ENCODE results near the gene BCAS4. TPM values are rescaled to one million over a fixed set of nuclear protein-coding genes. Genes with fewer than 3 reads are reported as not detected.
"Not testable (repeated sequence)": the region's sequence is repeated elsewhere in the genome, so short reads cannot be mapped to it uniquely, and the experiment has no call there.

BCAS4 gene, protein sequence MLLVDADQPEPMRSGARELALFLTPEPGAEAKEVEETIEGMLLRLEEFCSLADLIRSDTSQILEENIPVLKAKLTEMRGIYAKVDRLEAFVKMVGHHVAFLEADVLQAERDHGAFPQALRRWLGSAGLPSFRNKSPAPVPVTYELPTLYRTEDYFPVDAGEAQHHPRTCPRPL
- 1.1 TPM for total RNA-seq
- long read RNA-seq, full-length matches to known transcripts: 2 of 5 reads
- long read RNA-seq, partial matches to known transcripts: 0 of 5 reads
- long read RNA-seq, other reads (novel, unspliced or antisense): 3 of 5 reads

DNA sequence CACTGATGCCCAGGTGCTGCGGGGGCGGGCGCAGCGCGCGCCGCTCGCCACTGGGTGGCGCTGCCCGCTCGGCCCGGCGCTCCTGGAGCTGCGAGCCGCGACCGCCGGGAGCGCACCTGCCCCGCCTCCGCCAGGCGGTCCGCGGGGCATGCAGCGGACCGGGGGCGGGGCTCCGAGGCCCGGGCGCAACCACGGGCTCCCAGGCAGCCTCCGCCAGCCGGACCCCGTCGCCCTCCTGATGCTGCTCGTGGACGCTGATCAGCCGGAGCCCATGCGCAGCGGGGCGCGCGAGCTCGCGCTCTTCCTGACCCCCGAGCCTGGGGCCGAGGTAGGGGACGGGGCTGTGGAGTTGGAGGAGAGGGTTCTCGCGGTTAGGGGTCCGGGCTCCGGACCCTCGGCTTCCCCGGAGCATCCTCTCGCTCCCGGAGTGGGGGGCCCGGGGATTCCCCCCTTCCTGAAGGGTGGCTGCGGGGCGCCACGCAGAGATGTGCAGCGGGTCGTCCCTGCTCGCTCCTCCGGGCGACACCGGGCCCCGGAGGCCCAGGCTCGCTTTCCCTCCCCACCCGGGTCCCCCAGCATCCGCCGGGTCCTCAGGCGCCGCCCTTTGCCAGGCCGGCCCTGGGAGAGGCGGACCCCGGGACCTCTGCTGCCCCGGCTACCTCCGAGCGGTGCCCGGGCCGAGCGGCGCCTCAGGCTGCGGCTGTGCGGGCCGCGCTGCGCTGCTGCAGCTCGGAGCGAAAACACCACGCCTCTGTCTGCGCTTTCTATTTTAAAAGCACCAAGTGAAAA is at the start of gene BCAS4:
BCAS4 (plus strand) TSS at position 216 of the 789 bp plus-strand sequence; CDS start at position 239, 23 bp downstream.
- no peak for DNase-seq (ENCODE audit: low spot score)

GRCh38 chr20:50745634-50746137 is 49.2 kb upstream of the BCAS4 start:
- DNase-seq (ENCODE audit: low spot score): no peak

- DNase-seq (ENCODE audit: low spot score): no peak
These were observed 48.5 kb upstream of the BCAS4 start for GRCh38 chr20:50746138-50746940.

DNA sequence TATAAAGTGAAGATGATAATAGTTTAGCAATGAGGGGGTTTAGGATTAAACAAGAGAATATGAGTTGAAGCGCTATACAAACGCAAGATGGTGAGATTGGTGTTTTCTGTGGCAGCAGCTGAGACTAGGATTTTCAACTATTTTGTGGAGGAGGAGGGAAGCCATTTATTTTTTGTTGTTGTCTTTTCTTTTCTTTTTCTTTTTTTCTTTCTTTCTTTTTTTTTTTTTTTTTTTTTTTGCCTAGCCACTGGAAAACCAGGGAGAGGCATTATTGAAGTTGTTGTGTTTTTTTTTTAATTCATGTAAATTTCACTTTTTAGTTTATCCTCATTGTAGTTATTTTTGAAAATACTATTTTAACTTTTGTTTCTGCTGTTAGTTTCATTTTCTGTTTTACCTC is 47.6 kb upstream of the BCAS4 start:
- DNase-seq (ENCODE audit: low spot score): no peak

DNA sequence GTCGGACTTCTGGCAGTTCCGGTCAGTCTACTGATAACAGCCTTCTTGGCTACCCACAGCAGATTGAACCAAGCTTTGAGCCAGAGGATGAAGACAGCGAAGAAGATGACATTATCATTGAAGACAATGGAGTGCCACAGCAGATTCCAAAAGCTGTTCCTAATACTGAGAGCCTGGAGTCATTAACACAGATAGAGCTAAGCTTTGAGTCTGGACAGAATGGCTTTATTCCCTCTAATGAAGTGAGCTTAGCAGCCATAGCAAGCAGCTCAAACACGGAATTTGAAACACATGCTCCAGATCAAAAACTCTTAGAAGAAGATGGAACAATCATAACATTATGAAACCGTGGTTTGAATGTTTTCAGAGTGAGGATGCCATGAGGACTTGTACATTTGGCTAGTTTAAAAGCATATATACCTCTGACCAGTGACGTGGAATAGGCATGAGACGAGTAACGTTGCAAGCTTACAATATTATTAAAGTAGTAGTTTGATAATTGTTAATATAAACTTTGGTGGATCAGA is 44.7 kb upstream of the BCAS4 start:
- no peak for DNase-seq (ENCODE audit: low spot score)

GRCh38 chr20:50753152-50753551 is 41.7 kb upstream of the BCAS4 start:
- DNase-seq (ENCODE audit: low spot score): no peak

- DNase-seq (ENCODE audit: low spot score): no peak
These were observed 40.4 kb upstream of the BCAS4 start for GRCh38 chr20:50754420-50754819.

DNA sequence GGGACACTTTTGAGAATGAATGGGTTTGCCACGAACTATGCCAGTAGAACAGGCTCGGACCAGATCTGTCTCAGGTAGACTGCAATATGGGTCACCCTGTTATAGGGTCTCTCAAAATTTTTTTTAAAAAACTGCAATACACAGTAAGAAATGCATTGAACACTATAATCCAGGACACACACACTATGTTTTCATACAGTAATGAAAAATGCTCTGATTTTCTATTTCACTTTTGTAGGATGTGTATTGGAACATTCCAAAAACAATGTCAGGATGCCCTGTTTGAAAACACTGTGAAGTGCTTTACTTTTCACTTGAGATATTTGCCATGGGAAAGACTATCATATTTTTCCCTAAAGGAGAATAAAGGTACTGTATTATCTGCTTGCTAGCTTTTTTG is 38.4 kb upstream of the BCAS4 start:
- no peak for DNase-seq (ENCODE audit: low spot score)

GRCh38 chr20:50758469-50758868 is 36.4 kb upstream of the BCAS4 start:
- DNase-seq (ENCODE audit: low spot score): no peak

GRCh38 chr20:50758992-50759391 is 35.9 kb upstream of the BCAS4 start:
- DNase-seq (ENCODE audit: low spot score): peak; percentile 51

DNA sequence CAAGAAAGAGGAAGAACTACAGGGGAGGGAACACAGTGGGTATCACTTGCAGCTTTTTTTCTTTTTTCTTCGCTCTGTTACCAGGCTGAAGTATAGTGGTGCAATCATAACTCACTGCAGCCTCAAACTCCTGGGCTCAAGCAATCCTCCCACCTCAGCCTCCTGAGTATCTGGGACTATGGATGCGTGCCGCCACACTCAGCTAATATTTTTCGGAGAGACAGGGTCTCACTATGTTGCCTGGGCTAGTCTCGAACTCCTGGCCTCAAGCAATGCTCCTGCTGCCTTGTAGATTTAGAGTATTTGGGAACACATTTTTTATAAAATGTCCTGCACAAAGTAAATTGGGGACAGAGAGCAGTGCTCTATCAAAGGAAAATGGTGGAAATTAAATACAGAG is 35.2 kb upstream of the BCAS4 start:
- peak; percentile 55 for DNase-seq (ENCODE audit: low spot score)

- no peak for DNase-seq (ENCODE audit: low spot score)
These were observed 32.8 kb upstream of the BCAS4 start for GRCh38 chr20:50762045-50762422.

DNA sequence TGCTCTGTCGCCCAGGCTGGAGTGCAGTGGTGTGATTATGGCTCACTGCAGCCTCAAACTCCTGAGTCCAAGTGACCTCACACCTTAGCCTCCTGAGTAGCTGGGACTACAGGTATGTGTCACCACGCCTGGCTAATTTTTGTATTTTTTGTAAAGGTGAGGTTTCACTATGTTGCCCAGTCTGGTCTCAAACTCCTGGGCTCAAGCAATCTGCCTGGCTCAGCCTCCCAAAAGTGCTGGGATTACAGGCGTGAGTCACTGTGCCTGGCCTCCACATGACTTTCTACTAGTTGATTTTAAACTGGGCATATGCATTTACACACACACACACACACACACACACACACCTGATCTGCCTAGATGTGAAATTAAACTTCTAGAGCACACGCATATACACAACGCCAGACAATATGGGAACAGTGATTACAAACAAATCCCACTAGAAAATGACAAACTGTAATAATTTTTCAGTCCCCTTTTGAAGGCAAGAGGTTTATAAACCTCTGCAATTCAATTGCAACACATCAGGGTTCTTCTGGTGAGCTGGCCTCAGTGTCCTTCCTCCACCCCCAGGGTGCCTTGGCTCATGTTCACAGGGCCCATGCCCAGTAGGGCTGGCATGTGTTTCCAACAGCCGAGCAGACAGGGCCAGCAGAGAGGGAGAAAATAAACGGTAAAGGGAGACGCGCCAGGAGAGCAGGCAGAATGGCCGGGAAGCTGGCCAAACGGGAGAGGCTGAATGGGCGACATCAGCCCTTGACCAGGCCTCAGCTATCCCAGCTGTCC is 32.2 kb upstream of the BCAS4 start:
- DNase-seq (ENCODE audit: low spot score): peak; percentile 81

- DNase-seq (ENCODE audit: low spot score): peak; percentile 59
These were observed 31.1 kb upstream of the BCAS4 start for GRCh38 chr20:50763550-50764458.

GRCh38 chr20:50765251-50765650 is 29.6 kb upstream of the BCAS4 start:
- DNase-seq (ENCODE audit: low spot score): not testable (repeated sequence)

GRCh38 chr20:50765674-50766073 is 29.2 kb upstream of the BCAS4 start:
- DNase-seq (ENCODE audit: low spot score): no peak

DNA sequence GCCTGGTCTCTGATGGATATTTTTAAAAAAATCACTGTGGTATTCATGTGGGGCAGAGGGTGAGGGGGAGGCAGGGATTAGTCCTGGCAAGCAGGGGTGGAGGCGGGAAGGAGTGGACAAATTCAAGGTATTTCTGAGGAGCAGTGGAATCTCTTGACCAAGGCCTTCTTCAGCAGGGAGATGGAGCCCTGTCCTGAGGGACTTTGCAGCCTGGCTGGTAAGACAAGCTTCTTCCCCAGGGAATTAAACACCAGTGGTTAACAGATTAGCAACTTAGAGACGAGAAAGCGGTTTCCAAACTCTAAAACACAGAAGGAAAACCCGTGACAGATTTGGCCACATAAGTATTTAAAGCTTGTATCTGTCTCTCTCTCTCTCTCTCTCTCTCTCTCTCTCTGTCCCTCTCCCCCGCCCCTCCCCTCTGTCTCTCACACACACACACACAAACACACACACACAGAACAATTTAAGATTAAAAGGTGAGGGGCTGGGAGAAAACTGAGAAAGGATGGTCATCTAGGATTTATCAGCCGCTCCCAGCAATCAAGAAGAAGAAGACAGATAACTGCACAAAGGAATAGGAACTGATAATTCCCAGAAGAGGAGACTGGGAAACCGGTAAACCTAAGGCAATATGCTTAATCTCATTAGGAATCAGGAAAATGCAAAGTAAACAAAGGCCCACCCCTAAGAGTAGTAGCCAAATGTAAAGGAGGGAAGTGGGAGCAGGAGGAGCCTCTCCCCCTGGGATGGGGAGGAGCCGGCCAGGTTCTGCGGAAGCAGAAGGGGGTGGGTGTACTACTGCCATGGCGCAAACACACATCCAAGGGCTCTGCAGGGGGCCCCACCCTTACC is 27.7 kb upstream of the BCAS4 start:
- DNase-seq (ENCODE audit: low spot score): peak; percentile 6

GRCh38 chr20:50768991-50769390 is 25.9 kb upstream of the BCAS4 start:
- DNase-seq (ENCODE audit: low spot score): peak; percentile 9

All from mesenteric fat pad (tissue), 1 donor.